Choroid plexus epithelial cell (primary cell): ENCODE results near the gene AJAP1.

Experiments used
- DNase-seq: peaks from one replicate; pipeline ENCODE4 v3.0.0-alpha.2; 2010; ENCODE audit warnings: low read depth
- H3K4me3 ChIP-seq: 2 replicates; pipeline ENCODE4 v1.5.1; 2011; ENCODE audit warnings: low read depth, mild to moderate bottlenecking, control low read depth, low read length, moderate library complexity
- CTCF ChIP-seq: conservative IDR thresholded peaks from 2 replicates; pipeline ENCODE4 v1.5.1; 2011; ENCODE audit warnings: low read depth, mild to moderate bottlenecking, control low read depth, inconsistent platforms, low read length, moderate library complexity

AJAP1 gene

DNA sequence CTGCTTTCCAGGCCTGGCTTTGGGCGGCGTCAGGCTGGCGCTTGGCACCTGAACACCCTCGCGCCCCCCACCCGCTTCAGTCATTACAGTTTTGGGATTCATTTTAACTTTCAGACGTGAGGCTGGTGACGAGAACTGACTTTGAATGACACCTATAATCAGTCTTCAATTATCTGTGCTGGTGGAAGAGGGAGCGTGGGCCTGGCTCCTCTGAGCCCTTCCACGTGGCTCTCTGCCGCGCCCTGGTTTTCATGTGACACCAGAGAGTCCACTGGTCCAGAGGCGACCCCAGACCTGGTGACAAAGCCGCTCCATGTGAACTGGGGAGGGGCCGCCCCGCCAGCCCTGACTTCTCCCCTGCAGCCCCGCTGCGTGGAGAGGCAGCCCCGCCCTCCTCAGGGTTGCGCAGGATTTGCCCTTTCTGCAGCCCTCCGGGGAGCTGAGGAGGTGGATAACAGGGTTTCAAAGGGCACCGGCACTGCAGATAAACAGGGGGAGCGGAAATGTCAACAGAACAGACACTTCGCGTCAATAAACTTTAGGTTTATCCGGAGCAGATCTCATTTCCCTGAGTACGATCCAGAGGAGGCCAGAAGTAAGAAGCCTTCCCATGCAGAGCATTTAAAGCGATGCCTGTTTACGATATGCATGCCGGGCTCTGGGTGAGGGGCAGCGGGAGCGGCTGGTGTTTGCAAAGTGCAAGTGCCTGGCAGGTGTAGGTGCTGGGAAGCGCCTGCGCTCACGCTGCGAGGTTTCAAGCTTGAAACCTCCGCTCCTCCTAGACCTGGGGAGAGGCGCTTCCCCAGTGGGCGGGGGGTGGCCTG is 56.4 kb downstream of the AJAP1 start:
- H3K4me3 ChIP-seq, result no peak overlapping the region
- no peak for DNase-seq
- TF ChIP-seq CTCF, result no peak

- TF ChIP-seq CTCF, result no peak
- H3K4me3 ChIP-seq, result no peak overlapping the region
- DNase-seq, result no peak
Measured at GRCh38 chr1:4711416-4712275, 57.2 kb downstream of the AJAP1 start.

DNA sequence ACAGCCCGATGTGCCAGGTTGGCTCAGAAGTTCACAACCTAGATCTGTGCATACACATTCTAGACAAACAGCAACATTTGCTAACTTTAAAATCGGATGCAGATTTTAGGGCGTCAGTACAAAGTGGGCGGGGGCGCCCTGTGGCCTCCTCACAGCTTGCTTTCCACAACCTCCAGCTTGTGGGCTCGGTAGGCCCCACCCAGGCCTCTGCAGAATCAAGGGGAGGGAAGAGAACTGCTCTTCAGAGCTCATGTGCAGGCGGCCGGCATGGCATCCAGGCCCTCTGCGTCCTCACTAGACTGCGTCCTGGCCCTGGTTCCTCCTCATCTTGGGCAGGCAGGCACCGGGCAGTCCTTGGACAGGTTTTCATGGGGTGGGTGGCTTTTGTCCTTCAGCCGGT is 59.3 kb downstream of the AJAP1 start:
- DNase-seq, result no peak
- TF ChIP-seq CTCF, result no peak
- no peak overlapping the region for H3K4me3 ChIP-seq

- no peak for DNase-seq
- no peak overlapping the region for H3K4me3 ChIP-seq
- no peak for TF ChIP-seq CTCF
Measured at GRCh38 chr1:4716406-4716805, 62.0 kb downstream of the AJAP1 start.

- DNase-seq, result no peak
- H3K4me3 ChIP-seq, result no peak overlapping the region
- TF ChIP-seq CTCF, result no peak
Measured at GRCh38 chr1:4718071-4718470, 63.7 kb downstream of the AJAP1 start.

GRCh38 chr1:4723106-4723505 is 68.7 kb downstream of the AJAP1 start:
- TF ChIP-seq CTCF, result no peak

More at GRCh38 chr1:4723106-4723505, 68.7 kb downstream of the AJAP1 start:
- no peak for DNase-seq
- H3K4me3 ChIP-seq, result no peak overlapping the region
